Astrocyte (in vitro differentiated cells and primary cell): Measurements from ENCODE around the gene OR7A5. TPM values are rescaled to one million over a fixed set of nuclear protein-coding genes. Genes with fewer than 3 reads are reported as not detected.
A peak's percentile ranks its signal among the peaks of the same experiment; 100 is the strongest.
"Not testable (repeated sequence)": the region's sequence is repeated elsewhere in the genome, so short reads cannot be mapped to it uniquely, and the experiment has no call there.

Experiments used
- DNase-seq: peaks from one replicate; pipeline ENCODE4 v3.0.0-alpha.2; 2010; ENCODE audit warnings: low read depth
- FAIRE-seq: peaks from 2 replicates; lab custom pipeline; 2011; peaks lifted over from hg19 to GRCh38; lab: Jason Lieb, UNC
- H2AFZ ChIP-seq: 2 replicates; pipeline ENCODE4 v1.6.0; 2012; ENCODE audit warnings: low read depth, low read length, inconsistent platforms
- H3K27ac ChIP-seq: 2 replicates; pipeline ENCODE4 v1.5.1; 2011; ENCODE audit warnings: low read depth, low read length, inconsistent platforms
- H3K27me3 ChIP-seq: 2 replicates; pipeline ENCODE4 v1.6.0; 2011; ENCODE audit warnings: low read length, inconsistent platforms; ENCODE audit not compliant: insufficient read depth
- H3K36me3 ChIP-seq: 2 replicates; pipeline ENCODE4 v1.5.1; 2011; ENCODE audit warnings: low read length, inconsistent platforms; ENCODE audit not compliant: insufficient read depth
- H3K4me1 ChIP-seq: 2 replicates; pipeline ENCODE4 v1.5.1; 2011; ENCODE audit warnings: low read length, inconsistent platforms; ENCODE audit not compliant: insufficient read depth
- H3K4me2 ChIP-seq: 2 replicates; pipeline ENCODE4 v1.6.0; 2012; ENCODE audit warnings: low read length, inconsistent platforms
- H3K4me3 ChIP-seq: 2 replicates; pipeline ENCODE4 v1.5.1; 2011; ENCODE audit warnings: low read depth, mild to moderate bottlenecking, low read length, inconsistent platforms; ENCODE audit not compliant: insufficient read depth
- H3K79me2 ChIP-seq: 2 replicates; pipeline ENCODE4 v1.6.0; 2012; ENCODE audit warnings: mild to moderate bottlenecking, low read length, inconsistent platforms; ENCODE audit not compliant: insufficient read depth
- H3K9ac ChIP-seq: 2 replicates; pipeline ENCODE4 v1.6.0; 2012; ENCODE audit warnings: mild to moderate bottlenecking, low read length, inconsistent platforms
- H3K9me3 ChIP-seq: 2 replicates; pipeline ENCODE4 v1.5.1; 2012; ENCODE audit warnings: low read depth, mild to moderate bottlenecking, low read length, inconsistent platforms; ENCODE audit not compliant: insufficient read depth
- H4K20me1 ChIP-seq: 2 replicates; pipeline ENCODE4 v1.6.0; 2012; ENCODE audit warnings: low read length, inconsistent platforms; ENCODE audit not compliant: insufficient read depth
- H3K27ac Mint-ChIP-seq: one replicate; pipeline ENCODE4 v1.8.0; 2021; ENCODE audit warnings: mild to moderate bottlenecking, mixed read lengths; ENCODE audit not compliant: unreplicated experiment
- H3K27me3 Mint-ChIP-seq: one replicate; pipeline ENCODE4 v1.8.0; 2021; ENCODE audit warnings: low read depth, mixed read lengths; ENCODE audit not compliant: unreplicated experiment
- H3K36me3 Mint-ChIP-seq: one replicate; pipeline ENCODE4 v1.8.0; 2021; ENCODE audit warnings: low read depth, mixed read lengths; ENCODE audit not compliant: unreplicated experiment
- H3K4me1 Mint-ChIP-seq: one replicate; pipeline ENCODE4 v1.8.0; 2021; ENCODE audit warnings: low read depth, mixed read lengths; ENCODE audit not compliant: unreplicated experiment
- H3K4me3 Mint-ChIP-seq: one replicate; pipeline ENCODE4 v1.8.0; 2021; ENCODE audit warnings: mild to moderate bottlenecking, moderate library complexity, mixed read lengths; ENCODE audit not compliant: unreplicated experiment
- H3K9me3 Mint-ChIP-seq: one replicate; pipeline ENCODE4 v1.8.0; 2021; ENCODE audit warnings: mild to moderate bottlenecking, mixed read lengths; ENCODE audit not compliant: unreplicated experiment
- EZH2 ChIP-seq: IDR thresholded peaks from 2 replicates; pipeline ENCODE4 v1.6.1; 2012; ENCODE audit warnings: mild to moderate bottlenecking, low read length, inconsistent platforms; ENCODE audit not compliant: insufficient read depth
- total RNA-seq: library from RNA; stranded (reverse); gene quantifications from 2 replicates; pipeline ENCODE4 v1.2.1, GENCODE V29; 2021
- TF ChIP-seq, protein P1 (sequence below): IDR thresholded peaks from 2 replicates; pipeline ENCODE4 v1.5.1; 2011; ENCODE audit warnings: low read depth, mild to moderate bottlenecking, inconsistent platforms, low read length, moderate library complexity; ENCODE audit not compliant: insufficient read depth

OR7A5 gene
- total RNA-seq, 1 donor from 2014 or later, result not detected

- peaks cover 4% of the 10 kb centered on the region for H3K27me3 Mint-ChIP-seq
- H3K4me3 Mint-ChIP-seq, result no peak overlapping the region
- TF ChIP-seq, protein P1, sequence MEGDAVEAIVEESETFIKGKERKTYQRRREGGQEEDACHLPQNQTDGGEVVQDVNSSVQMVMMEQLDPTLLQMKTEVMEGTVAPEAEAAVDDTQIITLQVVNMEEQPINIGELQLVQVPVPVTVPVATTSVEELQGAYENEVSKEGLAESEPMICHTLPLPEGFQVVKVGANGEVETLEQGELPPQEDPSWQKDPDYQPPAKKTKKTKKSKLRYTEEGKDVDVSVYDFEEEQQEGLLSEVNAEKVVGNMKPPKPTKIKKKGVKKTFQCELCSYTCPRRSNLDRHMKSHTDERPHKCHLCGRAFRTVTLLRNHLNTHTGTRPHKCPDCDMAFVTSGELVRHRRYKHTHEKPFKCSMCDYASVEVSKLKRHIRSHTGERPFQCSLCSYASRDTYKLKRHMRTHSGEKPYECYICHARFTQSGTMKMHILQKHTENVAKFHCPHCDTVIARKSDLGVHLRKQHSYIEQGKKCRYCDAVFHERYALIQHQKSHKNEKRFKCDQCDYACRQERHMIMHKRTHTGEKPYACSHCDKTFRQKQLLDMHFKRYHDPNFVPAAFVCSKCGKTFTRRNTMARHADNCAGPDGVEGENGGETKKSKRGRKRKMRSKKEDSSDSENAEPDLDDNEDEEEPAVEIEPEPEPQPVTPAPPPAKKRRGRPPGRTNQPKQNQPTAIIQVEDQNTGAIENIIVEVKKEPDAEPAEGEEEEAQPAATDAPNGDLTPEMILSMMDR, result peak; percentile 17
- TF ChIP-seq EZH2, result no peak
- Histone ChIP-seq H4K20me1 (no peaks in the 10 kb centered on the region), H2AFZ (no peak overlapping the region), H3K9ac (no peak overlapping the region), H3K36me3 (no peaks in the 10 kb centered on the region), H3K4me2 (no peak overlapping the region), H3K4me1 (no peaks in the 10 kb centered on the region), H3K9me3 (no peaks in the 10 kb centered on the region), H3K79me2 (no peaks in the 10 kb centered on the region), H3K27me3 (no peaks in the 10 kb centered on the region), H3K4me3 (no peak overlapping the region), H3K27ac (no peak overlapping the region)
- no peak overlapping the region for H3K27ac Mint-ChIP-seq
- H3K36me3 Mint-ChIP-seq, result no peaks in the 10 kb centered on the region
- no peaks in the 10 kb centered on the region for H3K4me1 Mint-ChIP-seq
- no peak for DNase-seq
- FAIRE-seq, result no peak
- H3K9me3 Mint-ChIP-seq, result no peaks in the 10 kb centered on the region
These were observed 48.5 kb downstream of the OR7A5 start for GRCh38 chr19:14786421-14786851.

DNA sequence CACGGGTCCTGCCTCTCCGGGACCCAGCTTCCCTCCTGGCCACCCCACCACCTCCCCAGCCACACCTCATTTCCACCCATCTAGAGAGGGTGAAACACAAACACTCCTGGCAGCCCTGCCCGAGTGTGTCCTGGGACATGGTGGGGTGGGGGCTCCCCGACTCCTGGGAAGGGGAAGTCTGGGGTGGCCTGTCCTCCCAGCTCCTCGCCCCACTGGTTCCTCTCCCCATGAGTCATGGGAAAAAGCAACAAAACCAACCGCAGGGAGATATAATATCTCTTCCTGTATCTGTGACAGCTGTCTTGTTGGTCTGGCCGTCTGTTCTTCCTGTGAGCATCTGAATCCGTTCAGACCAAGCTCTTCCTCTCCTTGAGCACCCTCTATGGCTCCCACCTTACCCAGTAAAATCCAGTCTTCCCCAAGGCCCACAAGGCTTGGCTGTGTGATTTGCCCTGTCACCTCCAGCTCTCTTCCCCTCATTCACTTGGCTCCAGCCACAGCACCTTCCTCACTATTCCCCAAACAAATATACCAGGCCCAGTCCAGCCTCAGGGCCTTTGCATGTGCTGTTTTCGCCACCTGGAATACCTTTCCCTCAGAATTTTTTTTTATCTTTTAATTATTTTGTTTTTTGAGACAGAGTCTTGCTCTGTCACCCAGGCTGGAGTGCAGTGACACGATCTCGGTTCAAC is 49.7 kb downstream of the OR7A5 start:
- not testable (repeated sequence) for H3K27me3 ChIP-seq, H3K79me2 ChIP-seq, FAIRE-seq, H3K4me3 ChIP-seq, H3K36me3 ChIP-seq, H3K27me3 Mint-ChIP-seq, H3K4me1 Mint-ChIP-seq, H3K9ac ChIP-seq, H3K9me3 ChIP-seq, H3K9me3 Mint-ChIP-seq, H3K4me1 ChIP-seq, H3K27ac ChIP-seq, H3K27ac Mint-ChIP-seq, H3K4me2 ChIP-seq, H4K20me1 ChIP-seq, H3K4me3 Mint-ChIP-seq, H2AFZ ChIP-seq, H3K36me3 Mint-ChIP-seq
- peak; percentile 6 for DNase-seq

DNA sequence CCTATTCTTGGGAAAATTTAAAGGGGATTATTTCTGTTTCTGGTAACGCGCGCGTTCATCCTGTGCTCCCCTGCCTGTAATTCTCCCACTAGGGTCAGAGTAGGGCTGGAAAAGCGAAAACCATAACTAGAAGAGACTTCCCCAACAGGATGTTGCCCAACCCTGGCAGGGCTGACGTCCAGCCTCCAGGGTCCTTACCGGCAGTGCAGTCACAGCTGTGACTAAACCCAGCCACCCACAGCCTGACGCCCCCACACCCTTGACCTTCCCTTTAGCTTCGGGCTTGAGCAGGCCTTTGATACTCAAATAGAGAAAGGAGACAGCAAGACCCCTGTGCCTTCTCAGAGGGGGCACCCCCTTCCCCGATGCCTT is 50.3 kb downstream of the OR7A5 start:
- not testable (repeated sequence) for H3K9me3 ChIP-seq, H3K9ac ChIP-seq, H3K36me3 ChIP-seq, H3K4me3 ChIP-seq, H4K20me1 ChIP-seq, H3K9me3 Mint-ChIP-seq, H3K27ac ChIP-seq, FAIRE-seq, H3K4me1 ChIP-seq, H3K27ac Mint-ChIP-seq, H3K36me3 Mint-ChIP-seq, H3K27me3 Mint-ChIP-seq, H3K27me3 ChIP-seq, H3K4me2 ChIP-seq, H3K79me2 ChIP-seq, H2AFZ ChIP-seq, H3K4me1 Mint-ChIP-seq, H3K4me3 Mint-ChIP-seq
- peak; percentile 5 for DNase-seq

- H3K36me3 Mint-ChIP-seq, H3K9me3 ChIP-seq, H3K4me1 ChIP-seq, H3K4me2 ChIP-seq, H3K4me3 Mint-ChIP-seq, H3K79me2 ChIP-seq, H3K4me1 Mint-ChIP-seq, H3K27ac ChIP-seq, H4K20me1 ChIP-seq, H3K36me3 ChIP-seq, H3K9me3 Mint-ChIP-seq, FAIRE-seq, H2AFZ ChIP-seq, DNase-seq, H3K4me3 ChIP-seq, H3K9ac ChIP-seq, H3K27me3 Mint-ChIP-seq, H3K27me3 ChIP-seq, H3K27ac Mint-ChIP-seq: not testable (repeated sequence)
These were observed 51.5 kb downstream of the OR7A5 start for GRCh38 chr19:14783410-14783998.
